Smooth muscle cell of the coronary artery (primary cell): ENCODE measurements around the gene ADAMTS15. TPM values are rescaled to one million over a fixed set of nuclear protein-coding genes. Genes with fewer than 3 reads are reported as not detected.

Experiments
- total RNA-seq: library from RNA; depleted of rRNA; stranded (reverse); fragments of >200 nt; gene quantifications from 2 replicates; pipeline ENCODE4 v1.2.3, GENCODE V29; 2014; ENCODE audit warnings: low replicate concordance

ADAMTS15 gene, protein sequence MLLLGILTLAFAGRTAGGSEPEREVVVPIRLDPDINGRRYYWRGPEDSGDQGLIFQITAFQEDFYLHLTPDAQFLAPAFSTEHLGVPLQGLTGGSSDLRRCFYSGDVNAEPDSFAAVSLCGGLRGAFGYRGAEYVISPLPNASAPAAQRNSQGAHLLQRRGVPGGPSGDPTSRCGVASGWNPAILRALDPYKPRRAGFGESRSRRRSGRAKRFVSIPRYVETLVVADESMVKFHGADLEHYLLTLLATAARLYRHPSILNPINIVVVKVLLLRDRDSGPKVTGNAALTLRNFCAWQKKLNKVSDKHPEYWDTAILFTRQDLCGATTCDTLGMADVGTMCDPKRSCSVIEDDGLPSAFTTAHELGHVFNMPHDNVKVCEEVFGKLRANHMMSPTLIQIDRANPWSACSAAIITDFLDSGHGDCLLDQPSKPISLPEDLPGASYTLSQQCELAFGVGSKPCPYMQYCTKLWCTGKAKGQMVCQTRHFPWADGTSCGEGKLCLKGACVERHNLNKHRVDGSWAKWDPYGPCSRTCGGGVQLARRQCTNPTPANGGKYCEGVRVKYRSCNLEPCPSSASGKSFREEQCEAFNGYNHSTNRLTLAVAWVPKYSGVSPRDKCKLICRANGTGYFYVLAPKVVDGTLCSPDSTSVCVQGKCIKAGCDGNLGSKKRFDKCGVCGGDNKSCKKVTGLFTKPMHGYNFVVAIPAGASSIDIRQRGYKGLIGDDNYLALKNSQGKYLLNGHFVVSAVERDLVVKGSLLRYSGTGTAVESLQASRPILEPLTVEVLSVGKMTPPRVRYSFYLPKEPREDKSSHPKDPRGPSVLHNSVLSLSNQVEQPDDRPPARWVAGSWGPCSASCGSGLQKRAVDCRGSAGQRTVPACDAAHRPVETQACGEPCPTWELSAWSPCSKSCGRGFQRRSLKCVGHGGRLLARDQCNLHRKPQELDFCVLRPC
- total RNA-seq = 27.0 and 42.8 TPM in 2 replicates

DNA sequence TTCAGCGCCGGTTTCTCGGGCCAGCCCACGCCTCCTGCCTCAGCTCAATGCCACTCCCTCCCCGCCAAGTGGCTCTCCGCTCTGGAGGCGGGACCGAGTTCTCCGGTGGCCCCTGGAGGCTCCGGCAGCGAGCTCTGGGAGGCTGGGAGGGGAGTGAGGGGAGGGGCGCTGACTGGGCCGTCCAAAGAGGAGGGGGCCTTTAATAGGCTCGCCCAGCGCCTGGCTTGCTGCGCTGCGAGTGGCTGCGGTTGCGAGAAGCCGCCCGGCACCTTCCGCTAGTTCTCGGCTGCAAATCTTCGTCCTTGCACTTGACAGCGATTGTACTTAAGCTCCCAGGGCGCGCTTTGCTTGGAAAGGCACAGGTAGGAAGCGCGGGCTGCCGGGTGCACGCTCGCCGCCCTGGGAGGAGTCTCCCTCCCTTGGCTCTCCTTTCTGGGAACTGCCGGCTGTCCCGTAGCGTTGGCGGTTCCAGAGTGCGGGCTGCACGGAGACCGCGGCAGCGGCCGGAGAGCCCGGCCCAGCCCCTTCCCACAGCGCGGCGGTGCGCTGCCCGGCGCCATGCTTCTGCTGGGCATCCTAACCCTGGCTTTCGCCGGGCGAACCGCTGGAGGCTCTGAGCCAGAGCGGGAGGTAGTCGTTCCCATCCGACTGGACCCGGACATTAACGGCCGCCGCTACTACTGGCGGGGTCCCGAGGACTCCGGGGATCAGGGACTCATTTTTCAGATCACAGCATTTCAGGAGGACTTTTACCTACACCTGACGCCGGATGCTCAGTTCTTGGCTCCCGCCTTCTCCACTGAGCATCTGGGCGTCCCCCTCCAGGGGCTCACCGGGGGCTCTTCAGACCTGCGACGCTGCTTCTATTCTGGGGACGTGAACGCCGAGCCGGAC lies at the start of gene ADAMTS15:
ADAMTS15 (plus strand) TSS at position 230 of the 894 bp plus-strand sequence; CDS start at position 559, 329 bp downstream.

DNA sequence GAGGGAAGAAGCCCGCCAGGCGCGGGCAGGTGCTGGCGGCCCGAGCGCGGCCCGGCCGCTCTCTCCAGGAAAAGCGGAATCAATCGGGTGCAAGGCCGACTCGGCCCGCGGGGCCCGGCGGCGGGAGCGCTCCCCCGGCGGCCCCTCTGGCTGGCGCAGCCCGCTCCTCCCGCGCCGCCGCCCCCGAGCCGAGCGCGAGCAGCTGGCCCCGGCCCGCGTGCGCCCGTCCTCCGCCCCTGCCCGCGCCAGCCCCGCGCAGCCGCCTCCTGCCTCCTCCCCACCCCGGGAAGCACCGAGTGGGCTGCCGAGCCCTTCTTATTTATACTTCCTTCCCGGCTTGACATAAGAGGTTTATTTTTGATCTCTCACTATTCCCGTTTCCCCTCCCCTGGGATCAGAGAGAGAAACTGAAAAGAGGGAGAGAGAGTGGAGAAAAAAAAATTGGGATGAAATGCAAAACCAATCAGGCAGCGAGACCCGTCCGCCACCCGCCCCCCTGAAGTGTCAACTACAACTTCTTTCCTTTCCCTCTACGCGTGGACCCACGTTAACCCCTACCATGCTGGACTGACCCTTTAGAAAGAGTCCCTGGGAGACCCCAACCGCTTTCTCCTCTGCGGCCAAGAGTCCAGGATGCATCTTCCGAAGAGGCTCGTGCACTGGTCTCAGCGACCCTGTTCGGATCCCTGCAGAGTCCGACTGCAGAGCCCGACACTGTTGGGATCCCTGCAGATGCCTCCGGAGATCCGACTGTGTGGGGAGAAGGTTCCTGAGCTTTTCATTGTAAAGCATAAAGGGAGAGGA lies 19.9 kb upstream of the ADAMTS15 start, which contains the start of gene ADAMTS8:
ADAMTS8 (minus strand) TSS at position 294 of the 804 bp plus-strand sequence. CDS start 323 bp downstream, outside the sequence.

Other genes with a start within 250 kb of the ADAMTS15 start
- gene ZBTB44, start 133.7 kb upstream of the ADAMTS15 start, total RNA-seq = 20.6 and 43.5 TPM in 2 replicates
- gene ADAMTS8, start 20.0 kb upstream of the ADAMTS15 start, total RNA-seq = 0.23 and 3.2 TPM in 2 replicates